ENCODE data around the gene NTPCR.

DNA sequence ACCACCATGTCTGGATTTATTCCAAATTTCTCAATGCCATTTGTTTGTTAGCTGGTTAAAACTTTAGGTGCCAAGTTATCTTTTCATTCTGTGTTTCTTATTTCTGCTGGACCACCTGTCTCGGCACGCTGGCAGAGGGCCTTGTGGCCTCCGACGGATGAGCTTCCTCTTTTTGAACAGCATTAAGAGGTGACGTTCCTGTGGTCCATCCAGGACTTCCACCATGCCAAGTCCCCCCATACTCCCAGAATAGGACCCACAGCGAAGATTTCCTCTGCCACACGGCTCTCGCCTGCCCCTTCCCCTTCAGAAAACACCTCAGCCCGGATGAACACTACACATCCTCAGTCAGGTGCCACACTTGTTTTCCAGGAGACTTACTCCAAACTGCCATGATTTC lies 73.8 kb downstream of the NTPCR start:
- TF ChIP-seq POLR2AphosphoS5 (IDR thresholded peaks at IDR 0.05) (no peak), POLR2A (IDR thresholded peaks at IDR 0.05) (no peak)

All from gastroesophageal sphincter (tissue), 2 donors.